Bladder microvascular endothelial cell (primary cell): ENCODE measurements around the gene KCNA2. TPM values are rescaled to one million over a fixed set of nuclear protein-coding genes. Genes with fewer than 3 reads are reported as not detected.

Experiments
- total RNA-seq: library from RNA; depleted of rRNA; stranded (reverse); fragments of >200 nt; gene quantifications from 2 replicates; pipeline ENCODE4 v1.2.3, GENCODE V29; 2014

KCNA2 gene
- not detected in 2 replicates for total RNA-seq

DNA sequence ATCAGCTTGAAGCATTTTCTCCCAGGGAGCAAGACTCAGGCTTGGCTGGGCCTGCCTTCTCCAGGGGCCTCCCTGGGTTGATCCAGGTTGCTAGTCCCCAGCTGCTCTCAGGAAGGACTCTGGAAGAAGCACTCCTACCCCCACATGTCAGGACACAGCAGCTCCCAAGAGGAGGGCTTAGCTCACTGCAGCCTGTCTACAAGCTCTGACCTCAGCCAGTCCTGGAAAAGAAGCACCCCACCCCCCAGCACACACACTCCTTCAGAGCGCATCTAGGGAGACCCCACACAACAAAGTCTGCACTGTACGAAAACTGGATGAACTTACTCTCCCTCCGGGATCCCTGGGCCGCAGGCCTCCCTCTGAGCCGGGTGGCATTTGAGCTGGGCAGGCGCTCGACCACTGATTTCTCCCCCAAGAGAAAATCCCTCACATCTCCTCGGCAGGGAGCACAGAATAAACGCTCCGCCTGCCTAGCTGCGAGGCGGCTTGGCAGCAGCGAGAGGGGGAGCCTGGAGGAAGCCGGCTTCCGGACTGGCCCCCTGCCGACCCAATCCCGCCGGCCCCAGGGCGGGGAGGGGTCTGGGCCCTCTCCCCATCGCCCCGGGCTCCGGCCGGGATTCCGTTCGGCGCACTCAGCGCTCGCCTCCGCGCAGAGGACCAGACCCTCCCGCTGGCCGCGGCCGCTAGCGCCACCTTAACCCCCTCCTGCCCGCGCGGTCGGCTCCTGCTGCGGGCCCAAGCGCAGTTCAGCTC is at the start of gene KCNA2:
KCNA2 (minus strand) TSS at position 458 of the 756 bp plus-strand sequence. CDS start 1,576 bp downstream, outside the sequence.

Other genes with a start within 250 kb of the KCNA2 start
- gene SLC16A4, start 215.3 kb downstream of the KCNA2 start, total RNA-seq, result 0.38 and 0.65 TPM in 2 replicates
- gene LAMTOR5, start 198.7 kb downstream of the KCNA2 start, total RNA-seq, result 36.8 and 36.9 TPM in 2 replicates
- gene PROK1, start 155.2 kb downstream of the KCNA2 start, total RNA-seq, result not detected in 2 replicates
- not detected in 2 replicates for gene KCNA10, start 87.2 kb downstream of the KCNA2 start, total RNA-seq
- not detected in 2 replicates for gene KCNA3, start 68.6 kb upstream of the KCNA2 start, total RNA-seq